ENCODE results near the gene LIMCH1. TPM values are rescaled to one million over a fixed set of nuclear protein-coding genes. Genes with fewer than 3 reads are reported as not detected.

LIMCH1 gene
- total RNA-seq, 4 donors from 2014 or later = 8.5 to 32.6 (median 27.0) TPM

DNA sequence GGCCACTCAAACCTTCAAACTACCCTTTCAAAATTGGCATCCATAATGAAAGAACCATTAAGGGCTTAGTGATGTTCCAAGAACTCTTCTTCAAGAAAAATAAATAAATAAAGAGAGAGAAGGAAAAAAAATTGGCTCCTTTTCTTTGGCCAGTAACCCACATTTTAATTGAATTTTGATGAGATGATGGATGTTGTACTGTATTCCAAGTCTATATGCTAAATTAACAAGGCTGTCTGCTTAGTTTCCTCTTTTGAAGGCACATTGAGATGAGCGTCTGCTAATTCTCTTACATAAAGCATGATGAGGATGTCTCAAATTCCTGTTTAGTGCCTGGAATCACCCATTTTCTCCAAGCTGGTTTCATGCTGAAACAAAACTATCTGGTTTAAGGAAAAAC lies 177.2 kb downstream of the LIMCH1 start:
- Histone ChIP-seq H3K9me3 (no peaks in the 10 kb centered on the region), H3K36me3 (no peaks in the 10 kb centered on the region), H3K27ac (no peak overlapping the region), H3K27me3 (peaks cover 7% of the 10 kb centered on the region), H3K4me3 (no peak overlapping the region), H3K4me1 (no peaks in the 10 kb centered on the region)
- WGBS = 33% methylated on average over 1 of the region's 1 CpG
- no peak for DNase-seq (ENCODE audit: low spot score in 2 of 2)
- TF ChIP-seq EP300 (IDR thresholded peaks at IDR 0.05) (no peak), POLR2A (IDR thresholded peaks at IDR 0.05) (no peak), POLR2AphosphoS5 (IDR thresholded peaks at IDR 0.05) (no peak)
- TF ChIP-seq, protein P1, sequence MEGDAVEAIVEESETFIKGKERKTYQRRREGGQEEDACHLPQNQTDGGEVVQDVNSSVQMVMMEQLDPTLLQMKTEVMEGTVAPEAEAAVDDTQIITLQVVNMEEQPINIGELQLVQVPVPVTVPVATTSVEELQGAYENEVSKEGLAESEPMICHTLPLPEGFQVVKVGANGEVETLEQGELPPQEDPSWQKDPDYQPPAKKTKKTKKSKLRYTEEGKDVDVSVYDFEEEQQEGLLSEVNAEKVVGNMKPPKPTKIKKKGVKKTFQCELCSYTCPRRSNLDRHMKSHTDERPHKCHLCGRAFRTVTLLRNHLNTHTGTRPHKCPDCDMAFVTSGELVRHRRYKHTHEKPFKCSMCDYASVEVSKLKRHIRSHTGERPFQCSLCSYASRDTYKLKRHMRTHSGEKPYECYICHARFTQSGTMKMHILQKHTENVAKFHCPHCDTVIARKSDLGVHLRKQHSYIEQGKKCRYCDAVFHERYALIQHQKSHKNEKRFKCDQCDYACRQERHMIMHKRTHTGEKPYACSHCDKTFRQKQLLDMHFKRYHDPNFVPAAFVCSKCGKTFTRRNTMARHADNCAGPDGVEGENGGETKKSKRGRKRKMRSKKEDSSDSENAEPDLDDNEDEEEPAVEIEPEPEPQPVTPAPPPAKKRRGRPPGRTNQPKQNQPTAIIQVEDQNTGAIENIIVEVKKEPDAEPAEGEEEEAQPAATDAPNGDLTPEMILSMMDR (IDR thresholded peaks at IDR 0.05) = no peak

DNA sequence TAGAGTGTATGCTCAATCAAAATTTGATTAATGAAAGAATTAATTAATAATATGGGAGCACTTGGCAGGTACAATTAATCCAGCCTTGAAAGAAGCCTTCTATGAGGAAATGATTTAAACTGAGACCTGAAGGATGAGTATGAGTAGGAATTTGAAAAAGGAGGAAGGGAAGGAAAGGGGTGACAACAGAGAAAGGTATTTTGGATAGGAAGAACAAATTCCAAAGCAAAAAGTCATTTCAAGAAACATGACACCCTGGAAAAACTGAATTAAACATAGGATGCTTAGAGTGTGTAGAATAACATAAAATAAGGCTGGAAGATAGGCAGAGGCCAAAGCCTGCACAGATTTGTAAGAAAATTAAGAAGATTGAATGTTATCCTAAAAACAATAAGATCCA lies 180.9 kb downstream of the LIMCH1 start:
- Histone ChIP-seq H3K4me3 (no peak overlapping the region), H3K36me3 (no peaks in the 10 kb centered on the region), H3K27me3 (peaks cover 7% of the 10 kb centered on the region), H3K4me1 (no peaks in the 10 kb centered on the region), H3K9me3 (no peaks in the 10 kb centered on the region), H3K27ac (no peak overlapping the region)
- TF ChIP-seq POLR2A (IDR thresholded peaks at IDR 0.05) (no peak), EP300 (IDR thresholded peaks at IDR 0.05) (no peak), POLR2AphosphoS5 (IDR thresholded peaks at IDR 0.05) (no peak)
- TF ChIP-seq, protein P1 (IDR thresholded peaks at IDR 0.05) = no peak
- DNase-seq (ENCODE audit: low spot score in 2 of 2) = no peak

DNA sequence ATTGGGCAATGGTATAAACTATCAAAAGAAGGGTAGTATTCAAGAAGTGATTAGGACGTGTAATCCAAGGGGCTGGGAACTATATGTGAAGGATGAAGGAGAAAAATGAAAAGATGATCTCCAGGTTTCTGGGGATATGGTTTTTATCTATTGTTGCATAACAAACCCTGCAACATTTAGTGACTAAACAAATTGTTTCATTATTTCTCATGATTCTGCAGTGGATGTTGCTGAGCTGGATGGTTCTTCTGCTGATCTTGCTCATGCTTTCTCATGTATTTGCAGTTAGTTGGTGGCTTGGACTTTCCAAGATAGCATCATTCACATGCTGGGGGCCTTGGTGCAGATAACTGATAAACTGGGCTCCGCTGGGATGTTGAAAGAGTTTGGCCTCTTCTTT lies 181.5 kb downstream of the LIMCH1 start:
- H3K4me1 ChIP-seq = no peaks in the 10 kb centered on the region
- TF ChIP-seq POLR2A (IDR thresholded peaks at IDR 0.05) (no peak), POLR2AphosphoS5 (IDR thresholded peaks at IDR 0.05) (no peak), EP300 (IDR thresholded peaks at IDR 0.05) (no peak)
- TF ChIP-seq, protein P1 (IDR thresholded peaks at IDR 0.05) = no peak
- peaks cover 10% of the 10 kb centered on the region for H3K27me3 ChIP-seq
- H3K4me3 ChIP-seq = no peak overlapping the region
- WGBS = 94% methylated on average over 2 of the region's 2 CpGs
- no peak overlapping the region for H3K27ac ChIP-seq
- no peaks in the 10 kb centered on the region for H3K9me3 ChIP-seq
- no peak for DNase-seq (ENCODE audit: low spot score in 2 of 2)
- H3K36me3 ChIP-seq = no peaks in the 10 kb centered on the region

DNA sequence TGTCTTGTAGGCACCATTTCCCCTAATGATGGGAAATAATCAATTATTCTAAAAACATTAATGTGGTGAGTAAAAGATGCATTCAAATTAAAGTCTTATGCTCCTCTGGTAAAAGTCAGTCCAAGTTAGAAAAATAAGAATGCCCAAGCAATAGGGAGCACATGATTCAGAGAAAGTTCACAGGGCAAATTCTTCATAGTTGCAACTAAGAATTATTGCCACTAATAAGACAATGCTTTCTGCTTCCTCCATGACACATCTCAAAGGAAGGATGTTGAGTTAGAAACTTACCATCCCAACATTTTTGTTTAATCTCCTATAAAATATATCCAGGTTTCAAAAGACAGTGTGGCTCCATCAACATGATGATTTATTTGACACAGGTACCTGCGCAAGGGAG lies 184.2 kb downstream of the LIMCH1 start:
- 89% methylated on average over 1 of the region's 1 CpG for WGBS
- Histone ChIP-seq H3K4me1 (no peaks in the 10 kb centered on the region), H3K27me3 (peaks cover 19% of the 10 kb centered on the region), H3K9me3 (no peaks in the 10 kb centered on the region), H3K4me3 (no peak overlapping the region), H3K27ac (no peak overlapping the region), H3K36me3 (no peaks in the 10 kb centered on the region)
- no peak for DNase-seq (ENCODE audit: low spot score in 2 of 2)
- no peak for TF ChIP-seq POLR2A (IDR thresholded peaks at IDR 0.05)
- TF ChIP-seq, protein P1 (IDR thresholded peaks at IDR 0.05) = no peak
- no peak for TF ChIP-seq POLR2AphosphoS5 (IDR thresholded peaks at IDR 0.05)
- no peak for TF ChIP-seq EP300 (IDR thresholded peaks at IDR 0.05)

DNA sequence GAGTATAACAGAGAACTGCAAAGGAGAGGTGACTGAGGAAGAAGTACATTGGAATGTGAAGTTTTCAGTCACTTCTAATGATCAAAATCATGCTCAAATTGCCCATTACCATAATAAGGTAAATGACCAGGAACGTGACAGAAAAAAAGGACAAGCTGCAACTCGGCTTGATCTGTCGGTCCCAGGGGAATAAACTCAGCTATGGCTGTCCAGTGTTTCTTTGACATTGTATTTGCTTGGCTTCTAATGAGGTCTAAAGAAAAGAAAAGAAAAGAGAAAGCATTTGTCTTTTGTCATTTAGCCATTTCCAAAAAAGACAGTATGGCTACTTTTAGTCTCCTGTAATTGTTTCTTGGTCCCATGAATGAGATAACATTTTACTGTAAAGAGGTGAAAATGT lies 185.3 kb downstream of the LIMCH1 start:
- no peak for DNase-seq (ENCODE audit: low spot score in 2 of 2)
- WGBS = 80% methylated on average over 3 of the region's 3 CpGs
- TF ChIP-seq, protein P1 (IDR thresholded peaks at IDR 0.05) = no peak
- TF ChIP-seq EP300 (IDR thresholded peaks at IDR 0.05) (no peak), POLR2A (IDR thresholded peaks at IDR 0.05) (no peak), POLR2AphosphoS5 (IDR thresholded peaks at IDR 0.05) (no peak)
- no peaks in the 10 kb centered on the region for H3K4me1 ChIP-seq
- H3K36me3 ChIP-seq = no peaks in the 10 kb centered on the region
- H3K27ac ChIP-seq = no peak overlapping the region
- H3K4me3 ChIP-seq = no peak overlapping the region
- no peaks in the 10 kb centered on the region for H3K9me3 ChIP-seq
- H3K27me3 ChIP-seq = peaks cover 18% of the 10 kb centered on the region

Measured in suprapubic skin (tissue), 4 donors.